LNCaP clone FGC (cell line): Measurements from ENCODE around the gene DHRS1.
A peak's percentile ranks its signal among the peaks of the same experiment; 100 is the strongest.
"Not testable (repeated sequence)": the region's sequence is repeated elsewhere in the genome, so short reads cannot be mapped to it uniquely, and the experiment has no call there.

Experiments used
- DNase-seq: peaks from one replicate; pipeline ENCODE4 v3.0.0-alpha.2; 2011; ENCODE audit warnings: low read depth
- H3K4me3 ChIP-seq: 2 replicates; pipeline ENCODE4 v1.5.1; 2011; ENCODE audit warnings: mild to moderate bottlenecking, low read depth, low read length, control low read depth
- CTCF ChIP-seq: IDR thresholded peaks from 2 replicates; pipeline ENCODE4 v1.5.1; 2012; ENCODE audit warnings: mild to moderate bottlenecking; ENCODE audit not compliant: control insufficient read depth, insufficient read depth; ENCODE audit errors: extremely low read depth

The DHRS1 gene

DNA sequence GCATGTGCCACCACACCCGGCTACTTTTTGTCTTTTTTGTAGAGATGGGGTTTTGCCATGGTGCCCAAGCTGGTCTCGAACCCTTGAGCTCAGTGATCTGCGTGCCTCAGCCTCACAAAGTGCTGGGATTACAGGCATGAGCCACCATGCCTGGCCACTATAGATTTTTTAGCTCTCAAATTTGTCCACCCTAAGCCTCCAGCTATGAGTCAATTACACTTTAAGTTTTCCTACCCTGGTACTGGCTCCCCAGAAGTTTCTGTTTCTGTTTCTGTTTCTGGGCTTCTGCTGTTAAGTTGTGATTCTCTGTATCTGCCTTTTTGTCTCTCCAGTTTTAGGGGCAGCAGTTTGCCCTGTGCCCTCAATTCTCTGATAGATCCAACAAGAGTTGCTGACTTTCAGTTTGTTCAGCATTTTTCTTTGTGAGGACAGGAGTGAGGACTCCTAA, 52.8 kb downstream of the DHRS1 start:
- no peak for DNase-seq
- no peak for TF ChIP-seq CTCF

DNA sequence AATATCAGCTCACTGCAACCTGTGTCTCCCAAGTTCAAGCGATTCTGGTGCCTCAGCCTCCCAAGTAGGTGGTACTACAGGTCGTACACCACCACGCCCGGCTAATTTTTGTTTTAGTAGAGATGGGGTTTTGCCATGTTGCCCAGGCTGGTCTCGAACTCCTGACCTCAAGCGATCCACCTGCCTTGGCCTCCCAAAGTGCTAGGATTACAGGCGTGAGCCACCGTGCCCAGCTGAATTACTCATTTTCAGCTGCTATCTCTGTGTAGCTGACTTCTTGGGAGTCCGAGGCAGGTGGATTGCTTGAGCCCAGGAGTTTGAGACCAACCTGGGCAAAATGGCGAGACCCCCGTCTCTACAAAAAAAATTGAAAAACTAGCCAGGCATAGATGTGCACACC, 54.2 kb downstream of the DHRS1 start:
- not testable (repeated sequence) for H3K4me3 ChIP-seq, DNase-seq

More for the DNA sequence above, 52.8 kb downstream of the DHRS1 start:
- no peak overlapping the region for H3K4me3 ChIP-seq

DNA sequence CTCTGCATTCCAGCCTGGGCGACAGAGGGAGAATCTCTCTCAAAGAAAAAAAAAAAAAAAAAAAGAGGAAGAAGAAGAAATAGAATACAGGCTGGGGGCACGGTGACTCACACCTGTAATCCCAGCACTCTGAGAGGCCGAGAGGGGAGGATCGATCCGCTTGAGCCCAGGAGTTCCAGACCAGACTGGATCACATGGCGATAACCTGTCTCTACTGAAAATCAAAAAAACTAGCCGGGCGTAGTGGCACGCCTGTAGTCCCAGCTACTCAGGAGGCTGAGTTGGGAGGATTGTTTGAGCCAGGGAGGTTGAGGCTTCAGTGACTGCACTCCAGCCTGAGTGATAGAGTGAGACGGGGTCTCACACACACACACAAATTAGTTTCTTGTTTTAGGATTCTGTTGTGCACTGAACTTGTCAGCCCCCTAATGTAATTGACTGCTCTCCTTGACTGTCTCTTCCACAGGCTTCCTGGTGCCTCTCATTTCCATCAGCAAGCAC, 56.2 kb downstream of the DHRS1 start:
- peak overlapping the region; percentile 86 for H3K4me3 ChIP-seq
- DNase-seq: no peak
- TF ChIP-seq CTCF: no peak

GRCh38 chr14:24241829-24242443, 57.6 kb downstream of the DHRS1 start:
- no peak for DNase-seq
- 0 out of 2 replicates have a peak, but pooled peaks have one; percentile 8 for TF ChIP-seq CTCF
- H3K4me3 ChIP-seq: peak overlapping the region; percentile 86
